Thoracic aorta (tissue), 2 donors: Measurements from ENCODE around the gene EXD3. TPM values are rescaled to one million over a fixed set of nuclear protein-coding genes. Genes with fewer than 3 reads are reported as not detected.
A peak's percentile ranks its signal among the peaks of the same experiment; 100 is the strongest.

Source experiments
- ATAC-seq: fragments of 150-250 bp; one replicate; pipeline ENCODE4 v1.8.0; 2017; ENCODE audit warnings: low read depth; ENCODE audit not compliant: insufficient number of reproducible peaks, low FRiP score
- DNase-seq: peaks from one replicate; pipeline ENCODE4 v3.0.0-alpha.2; 2020; ENCODE audit warnings: low spot score
- H3K27ac ChIP-seq, 2 donors: fragments of 200-600 bp; sonication (generic); 1 replicate in 1 of 2; 2 replicates in 1 of 2; pipeline ENCODE4 v1.5.1; 2016; ENCODE audit warnings: mild to moderate bottlenecking in 2 of 2, moderate library complexity in 2 of 2
- H3K27me3 ChIP-seq: fragments of 200-600 bp; sonication (generic); replicated peaks from 2 replicates; pipeline ENCODE4 v1.6.0; 2016; ENCODE audit warnings: mild to moderate bottlenecking; ENCODE audit not compliant: insufficient read depth
- H3K36me3 ChIP-seq: fragments of 200-600 bp; sonication (generic); one replicate; pipeline ENCODE4 v1.5.1; 2016
- H3K4me1 ChIP-seq, 2 donors: fragments of 200-600 bp; sonication (generic); 1 replicate in 1 of 2; 2 replicates in 1 of 2; pipeline versions ENCODE4 v1.5.1 to v1.6.0; 2016; ENCODE audit warnings: low read depth in 2 of 2, mild to moderate bottlenecking in 1 of 2; ENCODE audit not compliant: control insufficient read depth in 1 of 2
- H3K4me3 ChIP-seq: fragments of 200-600 bp; sonication (generic); 2 replicates; pipeline ENCODE4 v1.5.1; 2016; ENCODE audit warnings: mild to moderate bottlenecking
- H3K9me3 ChIP-seq: fragments of 200-600 bp; sonication (generic); 2 replicates; pipeline ENCODE4 v1.5.1; 2016
- total RNA-seq, 2 donors: library from RNA; depleted of rRNA; stranded (reverse); fragments of >200 nt; gene quantifications; one replicate each; pipeline versions ENCODE4 v1.1.0 to v1.2.3, GENCODE V29; 2016
- TF ChIP-seq, protein P1 (sequence below): fragments of 200-600 bp; sonication (generic); IDR thresholded peaks from one replicate; pipeline ENCODE4 v1.5.1; 2019; ENCODE audit warnings: antibody characterized with exemption

EXD3 gene
- total RNA-seq, 2 donors from 2014 or later = 22.7 to 29.4 TPM

DNA sequence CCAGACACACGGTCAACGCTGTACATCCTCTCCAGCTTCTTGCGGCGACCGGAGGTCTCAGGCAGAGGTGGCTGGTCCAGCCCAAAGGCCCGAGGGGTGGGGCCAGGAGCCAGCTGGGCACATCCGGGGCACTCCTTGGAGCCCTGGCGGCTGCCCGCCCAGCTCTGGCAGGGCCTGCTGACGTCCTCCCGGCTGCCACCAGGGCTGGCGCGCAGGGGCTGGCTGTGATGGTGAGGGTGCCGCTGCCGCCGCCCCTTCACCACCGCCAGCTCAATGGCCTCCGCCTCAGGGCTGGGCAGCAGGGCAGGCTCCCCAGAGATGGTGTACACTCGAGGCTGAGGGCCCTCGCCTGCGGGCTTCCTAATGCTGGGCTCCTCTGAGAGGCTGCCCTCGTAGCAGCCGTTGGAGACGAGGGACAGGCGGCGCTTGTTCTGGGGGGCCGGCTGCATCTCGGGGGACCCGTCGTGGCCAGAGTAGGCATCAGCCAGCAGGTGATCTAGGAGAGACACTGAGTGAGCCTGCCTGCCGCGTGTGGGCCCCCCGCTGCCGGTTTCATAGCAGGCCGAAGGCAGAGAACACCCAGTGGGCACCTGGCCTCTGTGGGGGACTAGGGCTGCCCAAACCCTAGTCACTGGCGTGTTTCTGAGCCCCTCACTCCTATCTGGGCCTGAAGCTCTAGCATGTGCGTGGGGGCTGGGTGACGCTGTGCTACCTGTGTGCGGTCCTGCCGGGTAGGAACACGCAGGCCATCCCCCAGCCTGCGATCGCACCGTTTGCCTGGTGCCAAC is 34.6 kb upstream of the EXD3 start:
- Histone ChIP-seq H3K9me3 (no peaks in the 10 kb centered on the region), H3K27me3 (no peaks in the 10 kb centered on the region), H3K4me1 (peaks cover 28 to 52% of the 10 kb centered on the region in 2 donors), H3K36me3 (peaks cover 11% of the 10 kb centered on the region), H3K27ac (peak overlapping the region; percentile 97 to 99), H3K4me3 (peak overlapping the region; percentile 97)
- ATAC-seq (no peak), DNase-seq (no peak)
- TF ChIP-seq, protein P1, sequence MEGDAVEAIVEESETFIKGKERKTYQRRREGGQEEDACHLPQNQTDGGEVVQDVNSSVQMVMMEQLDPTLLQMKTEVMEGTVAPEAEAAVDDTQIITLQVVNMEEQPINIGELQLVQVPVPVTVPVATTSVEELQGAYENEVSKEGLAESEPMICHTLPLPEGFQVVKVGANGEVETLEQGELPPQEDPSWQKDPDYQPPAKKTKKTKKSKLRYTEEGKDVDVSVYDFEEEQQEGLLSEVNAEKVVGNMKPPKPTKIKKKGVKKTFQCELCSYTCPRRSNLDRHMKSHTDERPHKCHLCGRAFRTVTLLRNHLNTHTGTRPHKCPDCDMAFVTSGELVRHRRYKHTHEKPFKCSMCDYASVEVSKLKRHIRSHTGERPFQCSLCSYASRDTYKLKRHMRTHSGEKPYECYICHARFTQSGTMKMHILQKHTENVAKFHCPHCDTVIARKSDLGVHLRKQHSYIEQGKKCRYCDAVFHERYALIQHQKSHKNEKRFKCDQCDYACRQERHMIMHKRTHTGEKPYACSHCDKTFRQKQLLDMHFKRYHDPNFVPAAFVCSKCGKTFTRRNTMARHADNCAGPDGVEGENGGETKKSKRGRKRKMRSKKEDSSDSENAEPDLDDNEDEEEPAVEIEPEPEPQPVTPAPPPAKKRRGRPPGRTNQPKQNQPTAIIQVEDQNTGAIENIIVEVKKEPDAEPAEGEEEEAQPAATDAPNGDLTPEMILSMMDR = peak; percentile 54

DNA sequence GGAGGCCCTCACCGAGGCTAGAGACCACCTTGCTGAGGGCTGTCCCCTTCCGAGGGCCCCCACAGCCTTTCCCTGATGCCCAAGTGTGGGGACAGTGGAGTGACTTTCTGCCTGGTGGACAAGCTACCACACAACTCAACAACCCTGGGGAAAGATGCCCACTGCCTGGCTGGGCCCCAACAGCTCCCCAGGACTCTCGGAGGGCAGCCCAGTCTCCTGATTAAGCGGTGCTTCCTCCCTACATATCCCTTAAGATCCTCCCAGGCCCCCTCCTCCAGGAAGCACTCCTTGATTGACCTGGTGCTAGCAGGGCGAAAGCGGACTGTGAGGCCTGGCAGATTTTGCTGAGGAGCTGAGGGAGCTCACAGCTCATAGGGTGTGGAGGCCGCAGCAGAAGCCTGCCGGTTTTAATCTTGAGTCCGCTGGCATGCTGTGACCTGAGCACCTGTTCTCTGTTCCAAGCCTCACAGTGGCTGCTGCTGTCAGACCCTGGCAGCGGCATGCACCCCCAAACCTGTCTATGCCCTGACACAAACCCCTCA is 34.0 kb upstream of the EXD3 start:
- Histone ChIP-seq H3K27me3 (no peaks in the 10 kb centered on the region), H3K9me3 (no peaks in the 10 kb centered on the region), H3K27ac (peak overlapping the region; percentile 97 to 99), H3K36me3 (peaks cover 16% of the 10 kb centered on the region), H3K4me3 (peak overlapping the region; percentile 97), H3K4me1 (peaks cover 28 to 52% of the 10 kb centered on the region in 2 donors)
- DNase-seq (no peak), ATAC-seq (no peak)
- TF ChIP-seq, protein P1 = no peak

DNA sequence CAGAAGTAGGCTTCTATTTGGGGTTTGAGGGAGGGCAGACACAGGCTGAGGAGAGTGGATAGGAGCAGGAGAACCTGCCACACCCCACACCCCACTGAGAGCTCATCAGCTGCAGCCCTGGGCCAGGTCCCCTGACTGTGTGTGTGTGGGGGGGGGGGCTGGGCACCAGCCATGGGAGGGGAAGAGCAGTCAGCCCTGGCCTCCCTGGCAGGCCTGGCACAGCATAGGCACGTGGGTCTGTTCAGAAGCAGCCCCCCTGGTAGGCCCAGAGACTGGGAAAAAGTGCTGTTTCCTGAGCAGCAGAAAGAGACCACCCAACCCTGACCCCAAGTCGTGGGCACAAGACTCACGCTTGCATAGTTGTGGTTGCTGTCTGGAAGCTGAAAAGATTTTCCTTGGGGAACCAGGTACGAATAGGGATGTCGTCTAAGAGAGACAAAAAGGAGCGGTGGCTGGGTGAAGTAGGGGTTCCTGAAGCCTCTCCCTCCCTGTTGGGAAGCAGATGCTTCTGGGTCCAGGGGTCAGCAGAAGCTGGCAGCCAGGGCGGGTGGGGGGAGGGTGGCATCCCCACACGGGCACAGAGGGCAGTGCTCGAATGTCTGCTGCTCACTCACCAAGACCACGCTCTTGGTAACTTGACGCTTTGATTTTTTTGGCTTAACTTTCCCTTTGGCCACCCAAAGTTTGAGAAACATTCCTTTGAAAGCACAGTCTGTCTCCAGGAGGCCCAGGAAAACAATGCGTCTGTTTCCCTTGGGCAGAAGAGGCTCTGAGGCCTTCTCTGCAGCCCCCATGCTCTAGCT is 33.3 kb upstream of the EXD3 start:
- TF ChIP-seq, protein P1 = no peak
- ATAC-seq = peak; percentile 30
- Histone ChIP-seq H3K36me3 (peaks cover 16% of the 10 kb centered on the region), H3K27me3 (no peaks in the 10 kb centered on the region), H3K4me1 (peaks cover 28 to 52% of the 10 kb centered on the region in 2 donors), H3K9me3 (no peaks in the 10 kb centered on the region), H3K27ac (peak overlapping the region; percentile 97 to 99), H3K4me3 (peak overlapping the region; percentile 97)
- no peak for DNase-seq

DNA sequence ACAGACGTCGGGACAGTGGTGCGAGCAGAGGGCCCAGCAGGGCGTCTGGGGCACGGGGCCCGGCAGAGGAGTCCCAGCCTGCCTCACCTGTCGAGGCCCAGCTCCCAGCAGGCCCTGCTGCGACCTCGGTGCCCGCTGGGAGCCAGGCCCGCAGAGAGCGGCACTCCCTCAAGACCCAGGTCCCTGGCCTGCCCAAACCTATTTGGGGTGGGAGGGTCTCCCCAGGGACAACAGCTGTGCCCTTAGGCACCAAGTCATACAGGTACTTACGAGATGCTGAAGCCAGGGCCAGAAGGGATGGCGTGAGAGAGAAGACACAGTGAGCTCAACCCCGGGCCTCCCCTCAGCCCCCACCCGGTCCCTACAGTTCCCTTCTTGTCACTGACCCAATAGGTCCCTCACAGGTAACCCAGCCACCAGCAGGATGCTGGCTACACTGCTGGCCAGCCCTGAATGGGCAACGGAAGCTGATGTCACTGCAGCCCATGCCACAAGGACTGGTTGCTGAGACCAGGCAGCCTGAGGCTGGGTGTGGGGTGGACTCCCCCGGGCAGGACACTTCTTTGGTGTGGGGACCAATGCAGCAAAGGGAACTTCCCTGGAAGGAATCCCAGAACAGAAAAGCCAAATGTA is 32.5 kb upstream of the EXD3 start:
- ATAC-seq = no peak
- H3K4me3 ChIP-seq = peak overlapping the region; percentile 97

More for the DNA sequence above, 32.5 kb upstream of the EXD3 start:
- Histone ChIP-seq H3K9me3 (no peaks in the 10 kb centered on the region), H3K27me3 (no peaks in the 10 kb centered on the region), H3K27ac (peak overlapping the region; percentile 97 to 99), H3K4me1 (peaks cover 28 to 52% of the 10 kb centered on the region in 2 donors), H3K36me3 (peaks cover 16% of the 10 kb centered on the region)
- TF ChIP-seq, protein P1 = no peak
- no peak for DNase-seq
